ENCODE results near the gene CDC37L1. TPM values are rescaled to one million over a fixed set of nuclear protein-coding genes. Genes with fewer than 3 reads are reported as not detected.

The CDC37L1 gene
- total RNA-seq, 2 experiments from 2014 or later: 8.0 to 8.9 TPM

DNA sequence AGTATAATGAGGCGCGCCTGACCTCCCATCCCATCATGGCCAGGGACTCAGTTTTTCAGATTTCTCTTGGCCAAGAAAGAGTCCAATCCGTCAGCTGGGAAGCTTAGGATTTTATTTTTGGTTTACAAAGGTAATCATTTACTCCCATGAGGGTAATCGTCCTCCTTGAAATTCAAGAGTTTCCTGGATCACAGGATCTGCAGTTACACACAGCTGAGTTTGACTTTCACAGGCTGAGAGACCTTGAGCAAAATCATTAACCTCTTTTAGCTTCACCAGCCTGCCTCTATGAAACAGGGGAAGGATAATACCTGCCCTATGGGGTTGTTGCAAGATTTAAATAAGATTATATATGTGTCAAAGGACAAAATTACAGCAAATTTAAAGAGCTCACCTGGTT is 77.1 kb downstream of the CDC37L1 start:
- CTCF ChIA-PET: interaction anchor here (0.9 to 6.7 kb wide), 4 partner anchors 15 to 233 kb away, joined by 3 to 89 read pairs (median 3); partner anchors contain the start of genes AK3 and JAK2
- Mint-ChIP-seq H3K27me3 (ENCODE audit: low read depth) (peaks cover 16% of the 10 kb centered on the region), H3K4me1 (ENCODE audit: low read depth) (peaks cover 3% of the 10 kb centered on the region), H3K36me3 (ENCODE audit: low read depth) (no peaks in the 10 kb centered on the region), H3K4me3 (no peak overlapping the region), H3K27ac (no peak overlapping the region), H3K9me3 (ENCODE audit: insufficient read depth) (no peaks in the 10 kb centered on the region)
- POLR2A ChIA-PET: interaction anchor here (1.3 kb wide), 1 partner anchor 229 kb away, joined by 5 read pairs; the partner anchor contains the start of gene JAK2
- DNase-seq (no peak), ATAC-seq (no peak)

Other genes starting within 250 kb of the CDC37L1 start
- gene SLC1A1, start 189.1 kb upstream of the CDC37L1 start, total RNA-seq: under 1 TPM in 1 of 2 experiments, not detected in 1; 0.13 TPM
- 1 to 10 TPM; 5.2 to 6.0 TPM for gene PLPP6, start 17.3 kb upstream of the CDC37L1 start, total RNA-seq
- gene SPATA6L, start 13.1 kb upstream of the CDC37L1 start, total RNA-seq: under 1 TPM; 0.29 to 0.76 TPM
- gene AK3, start 61.6 kb downstream of the CDC37L1 start, total RNA-seq: 10 to 100 TPM; 34.8 to 35.4 TPM
- gene RCL1, start 113.4 kb downstream of the CDC37L1 start, total RNA-seq: 10 to 100 TPM; 16.8 TPM

Data from activated CD8-positive, alpha-beta T cell treated with anti-CD3 and anti-CD28 coated beads, Interleukin-2, amount 10 ng/mL, durations not matched to agents 7 days and 5 days (primary cell).